Measurements from ENCODE around the gene COBL. TPM values are rescaled to one million over a fixed set of nuclear protein-coding genes. Genes with fewer than 3 reads are reported as not detected.

Gene COBL
- total and polyA plus RNA-seq, 2 of the 8 experiments (the other 6 are each of a cell fraction or from before 2014, with no cell fraction given): 13.8 to 40.4 TPM

DNA sequence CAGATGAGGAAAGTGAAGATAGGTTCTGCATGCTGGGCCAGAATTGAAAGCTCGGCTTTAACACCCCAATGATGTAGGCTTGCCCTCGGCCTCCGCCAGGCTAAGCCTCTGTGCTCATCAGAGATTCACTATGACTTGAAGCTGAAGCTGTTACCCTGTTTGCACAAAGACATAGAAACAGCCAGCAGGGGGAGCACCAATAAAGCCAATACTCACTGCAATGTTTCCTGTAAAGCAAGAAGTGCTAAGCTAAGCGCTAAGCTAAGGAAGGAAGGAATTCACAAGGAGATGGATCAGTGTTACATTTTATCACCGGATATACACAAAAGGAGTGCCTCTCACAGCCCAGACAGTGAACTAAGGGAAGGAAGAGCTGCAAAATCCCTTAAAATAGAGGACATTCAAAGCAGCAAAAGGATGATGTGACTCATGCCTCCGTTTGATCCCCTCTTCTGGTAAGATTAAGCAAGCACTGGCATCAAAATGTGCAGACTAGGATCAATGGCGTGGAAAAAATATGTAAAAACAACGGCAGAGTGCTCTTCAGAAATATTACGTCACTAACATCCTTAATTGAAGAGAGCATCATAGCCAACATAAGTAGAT, 153.8 kb downstream of the COBL start:
- DNase-seq (ENCODE audit: low read depth in 1 of 2, low spot score in 2 of 2): peak; percentile 61 to 89
- FAIRE-seq: peak; percentile 99
- TF ChIP-seq KDM4A (IDR thresholded peaks at IDR 0.05; ENCODE audit: low read depth, low read length, severe bottlenecking) (no peak), CREB1 (IDR thresholded peaks at IDR 0.05) (no peak), EGR1 (IDR thresholded peaks at IDR 0.05; ENCODE audit: borderline replicate concordance, low read depth, low read length) (0 out of 2 replicates have a peak, but pooled peaks have one; percentile 12), YY1 (IDR thresholded peaks at IDR 0.05; ENCODE audit: low read depth, low read length) (no peak), CBX5 (IDR thresholded peaks at IDR 0.05; ENCODE audit: low read depth, low read length) (no peak), TAF7 (optimal IDR thresholded peaks at IDR 0.05; ENCODE audit: borderline replicate concordance, low read depth, low read length) (no peak), JUN (IDR thresholded peaks at IDR 0.05; ENCODE audit: low read depth, low read length) (no peak), HDAC2 (IDR thresholded peaks at IDR 0.05; ENCODE audit: borderline replicate concordance in 1 of 2, low read depth in 2 of 2, low read length in 2 of 2) (no peak), NRF1 (IDR thresholded peaks at IDR 0.05; ENCODE audit: low read depth, low read length) (no peak), CHD1 (IDR thresholded peaks at IDR 0.05; ENCODE audit: low read depth, low read length) (no peak), RBBP5 (IDR thresholded peaks at IDR 0.05; ENCODE audit: borderline replicate concordance, low read depth, low read length) (no peak)
- TF ChIP-seq, protein P1, sequence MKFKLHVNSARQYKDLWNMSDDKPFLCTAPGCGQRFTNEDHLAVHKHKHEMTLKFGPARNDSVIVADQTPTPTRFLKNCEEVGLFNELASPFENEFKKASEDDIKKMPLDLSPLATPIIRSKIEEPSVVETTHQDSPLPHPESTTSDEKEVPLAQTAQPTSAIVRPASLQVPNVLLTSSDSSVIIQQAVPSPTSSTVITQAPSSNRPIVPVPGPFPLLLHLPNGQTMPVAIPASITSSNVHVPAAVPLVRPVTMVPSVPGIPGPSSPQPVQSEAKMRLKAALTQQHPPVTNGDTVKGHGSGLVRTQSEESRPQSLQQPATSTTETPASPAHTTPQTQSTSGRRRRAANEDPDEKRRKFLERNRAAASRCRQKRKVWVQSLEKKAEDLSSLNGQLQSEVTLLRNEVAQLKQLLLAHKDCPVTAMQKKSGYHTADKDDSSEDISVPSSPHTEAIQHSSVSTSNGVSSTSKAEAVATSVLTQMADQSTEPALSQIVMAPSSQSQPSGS (IDR thresholded peaks at IDR 0.05; ENCODE audit: low read length): no peak

More for the DNA sequence above, 153.8 kb downstream of the COBL start:
- H3K79me1 ChIP-seq (ENCODE audit: low read depth, low read length): no peaks in the 10 kb centered on the region
- no peak overlapping the region for H3K9ac ChIP-seq (replicated peaks in 1 of 4; ENCODE audit: extremely low read depth in 1 of 4, low read depth in 3 of 4, low read length in 3 of 4)
- H3K4ac ChIP-seq (replicated peaks; ENCODE audit: insufficient read length, low read depth, low read length): no peak overlapping the region
- H2BK20ac ChIP-seq (ENCODE audit: low read length): no peak overlapping the region
- CTCF ChIA-PET (ENCODE audit: partially characterized antibody): interaction anchor here (0.7 to 7.8 kb wide), 52 partner anchors 8 to 979 kb away, joined by 3 to 155 read pairs (median 4); no protein-coding TSS in a partner anchor
- H3K4me1 ChIP-seq (replicated peaks in 1 of 4; ENCODE audit: control insufficient read depth in 3 of 4, insufficient read depth in 4 of 4, low read length in 3 of 4): peaks cover 0 to 5% (median 0%) of the 10 kb centered on the region in 4 experiments; a peak in 2 of 7 replicates
- POLR2A ChIA-PET (ENCODE audit: partially characterized antibody): interaction anchor here (0.9 to 1.7 kb wide), 3 partner anchors 69 to 204 kb away, joined by 3 to 7 read pairs (median 3); no protein-coding TSS in a partner anchor
- H2BK120ac ChIP-seq (replicated peaks; ENCODE audit: low read depth, low read length): no peak overlapping the region
- no peaks in the 10 kb centered on the region for H4K20me1 ChIP-seq (replicated peaks in 1 of 2; ENCODE audit: control insufficient read depth in 1 of 2, insufficient read depth in 2 of 2, low read length in 2 of 2)
- no peak overlapping the region for H4K5ac ChIP-seq (ENCODE audit: insufficient read length, low read depth, low read length)
- no peak overlapping the region for H3K56ac ChIP-seq (replicated peaks; ENCODE audit: insufficient read length, low read depth, low read length)
- no peak overlapping the region for H2AFZ ChIP-seq (ENCODE audit: low read length)
- H3K9me3 ChIP-seq (ENCODE audit: insufficient read depth in 2 of 2, low read depth in 1 of 2, low read length in 1 of 2): no peaks in the 10 kb centered on the region
- H3K23me2 ChIP-seq (ENCODE audit: low read depth, low read length): no peaks in the 10 kb centered on the region
- no peak overlapping the region for H4K8ac ChIP-seq (ENCODE audit: extremely low read depth, insufficient read depth, low read length)
- no peak overlapping the region for H3K18ac ChIP-seq (ENCODE audit: extremely low read depth, low read length)
- no peak overlapping the region for H3K27ac ChIP-seq (ENCODE audit: low read depth, low read length)
- H3K14ac ChIP-seq (ENCODE audit: insufficient read length): no peak overlapping the region
- H2AK5ac ChIP-seq (ENCODE audit: low read depth, low read length): no peak overlapping the region
- no peaks in the 10 kb centered on the region for H3K79me2 ChIP-seq (ENCODE audit: control insufficient read depth in 1 of 2, insufficient read depth in 2 of 2, low read length in 2 of 2)
- H3K4me2 ChIP-seq (ENCODE audit: insufficient read depth in 1 of 2, low read depth in 2 of 2, low read length in 2 of 2): no peak overlapping the region
- 54% methylated on average over 9 of the region's 9 CpGs; no CpG with 5 or more reads in 1 of the 2 experiments for WGBS, 2 experiments (ENCODE audit: extremely low coverage in 1 of 2, insufficient coverage in 1 of 2, insufficient read length in 1 of 2, insufficient replicate concordance in 2 of 2, low coverage in 1 of 2, low lambda C conversion rate in 2 of 2, missing lambda C conversion rate in 1 of 2)
- no peak overlapping the region for H4K91ac ChIP-seq (replicated peaks; ENCODE audit: insufficient read length, low read length)
- no peak overlapping the region for H3K23ac ChIP-seq (ENCODE audit: insufficient read length)
- no peak overlapping the region for H2BK5ac ChIP-seq (ENCODE audit: low read depth, low read length)
- no peaks in the 10 kb centered on the region for H3K36me3 ChIP-seq (ENCODE audit: control insufficient read depth in 2 of 4, insufficient read depth in 4 of 4, low read length in 3 of 4)
- H3K27me3 ChIP-seq (replicated peaks in 1 of 4; ENCODE audit: control insufficient read depth in 3 of 4, extremely low read depth in 1 of 4, insufficient read depth in 3 of 4, low read length in 3 of 4): no peaks in the 10 kb centered on the region
- H3K4me3 ChIP-seq (ENCODE audit: extremely low read depth in 1 of 4, insufficient read depth in 2 of 4, low read depth in 3 of 4, low read length in 4 of 4): no peak overlapping the region
- H2BK15ac ChIP-seq (ENCODE audit: low read length): no peak overlapping the region
- H2BK12ac ChIP-seq (ENCODE audit: low read depth, low read length): no peak overlapping the region
